Upper lobe of left lung (tissue), 4 donors: ENCODE measurements around the gene ARSD.

Experiments
- EP300 ChIP-seq, 4 donors: sonication (generic); formaldehyde crosslinking; IDR thresholded peaks; one replicate each; pipeline ENCODE4 v1.5.1; 2017; ENCODE audit warnings: antibody characterized with exemption in 4 of 4, control low read depth in 2 of 4
- POLR2A ChIP-seq, 4 donors: fragments of 450-650 bp; IDR thresholded peaks; one replicate each; pipeline ENCODE4 v1.5.1; 2016 to 2017; ENCODE audit warnings: antibody characterized with exemption in 4 of 4, mild to moderate bottlenecking in 2 of 4
- TF ChIP-seq, protein P1 (sequence below), 6 experiments: fragments of 450-650 bp in 4 of 6; fragments of 200-600 bp in 2 of 6; sonication (generic) in 2 of 6; IDR thresholded peaks; one replicate each; pipeline ENCODE4 v1.5.1; 2016 to 2019; ENCODE audit warnings: antibody characterized with exemption in 6 of 6

DNA sequence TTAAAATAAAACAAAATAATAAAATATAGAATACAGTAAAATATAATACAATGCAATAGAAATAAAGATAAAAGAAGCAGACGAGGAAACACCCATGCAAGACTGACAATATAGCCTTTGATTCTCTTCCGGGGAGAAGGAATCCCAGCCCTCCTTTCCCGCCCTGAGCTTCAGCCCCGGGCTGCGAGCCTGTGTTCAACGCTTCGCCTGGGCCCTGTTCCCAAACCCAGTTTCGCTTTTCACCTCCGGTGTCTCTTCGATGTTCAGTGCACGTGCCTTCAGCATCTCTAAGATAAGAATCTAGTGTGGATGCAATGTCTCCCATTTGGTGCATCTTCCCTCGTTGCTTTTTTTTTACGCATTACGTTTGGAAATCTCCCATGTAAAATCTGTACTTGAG, 38.4 kb upstream of the ARSD start:
- TF ChIP-seq, protein P1, sequence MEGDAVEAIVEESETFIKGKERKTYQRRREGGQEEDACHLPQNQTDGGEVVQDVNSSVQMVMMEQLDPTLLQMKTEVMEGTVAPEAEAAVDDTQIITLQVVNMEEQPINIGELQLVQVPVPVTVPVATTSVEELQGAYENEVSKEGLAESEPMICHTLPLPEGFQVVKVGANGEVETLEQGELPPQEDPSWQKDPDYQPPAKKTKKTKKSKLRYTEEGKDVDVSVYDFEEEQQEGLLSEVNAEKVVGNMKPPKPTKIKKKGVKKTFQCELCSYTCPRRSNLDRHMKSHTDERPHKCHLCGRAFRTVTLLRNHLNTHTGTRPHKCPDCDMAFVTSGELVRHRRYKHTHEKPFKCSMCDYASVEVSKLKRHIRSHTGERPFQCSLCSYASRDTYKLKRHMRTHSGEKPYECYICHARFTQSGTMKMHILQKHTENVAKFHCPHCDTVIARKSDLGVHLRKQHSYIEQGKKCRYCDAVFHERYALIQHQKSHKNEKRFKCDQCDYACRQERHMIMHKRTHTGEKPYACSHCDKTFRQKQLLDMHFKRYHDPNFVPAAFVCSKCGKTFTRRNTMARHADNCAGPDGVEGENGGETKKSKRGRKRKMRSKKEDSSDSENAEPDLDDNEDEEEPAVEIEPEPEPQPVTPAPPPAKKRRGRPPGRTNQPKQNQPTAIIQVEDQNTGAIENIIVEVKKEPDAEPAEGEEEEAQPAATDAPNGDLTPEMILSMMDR (IDR thresholded peaks at IDR 0.05): no peak
- TF ChIP-seq EP300 (IDR thresholded peaks at IDR 0.05): no peak
- TF ChIP-seq POLR2A (IDR thresholded peaks at IDR 0.05): no peak
